Ishikawa (cell line): ENCODE data around the gene SCN9A.

Source experiments
- CEBPB ChIP-seq: IDR thresholded peaks from 2 replicates; pipeline ENCODE4 v1.6.1; 2012
- CREB1 ChIP-seq: IDR thresholded peaks from 2 replicates; pipeline ENCODE4 v1.6.1; 2012; ENCODE audit warnings: low read depth
- EP300 ChIP-seq: IDR thresholded peaks from 2 replicates; pipeline ENCODE4 v1.6.1; 2012; ENCODE audit warnings: borderline replicate concordance
- MAX ChIP-seq: IDR thresholded peaks from 2 replicates; pipeline ENCODE4 v1.6.1; 2012
- RAD21 ChIP-seq: IDR thresholded peaks from 2 replicates; pipeline ENCODE4 v1.6.1; 2012; ENCODE audit warnings: low read depth
- YY1 ChIP-seq: IDR thresholded peaks from 2 replicates; pipeline ENCODE4 v1.6.1; 2012; ENCODE audit warnings: low read depth
- ZBTB7A ChIP-seq: IDR thresholded peaks from 2 replicates; pipeline ENCODE4 v1.6.1; 2012; ENCODE audit warnings: low read depth
- TF ChIP-seq, protein P1 (sequence below): IDR thresholded peaks from 2 replicates; pipeline ENCODE4 v1.6.1; 2012

DNA sequence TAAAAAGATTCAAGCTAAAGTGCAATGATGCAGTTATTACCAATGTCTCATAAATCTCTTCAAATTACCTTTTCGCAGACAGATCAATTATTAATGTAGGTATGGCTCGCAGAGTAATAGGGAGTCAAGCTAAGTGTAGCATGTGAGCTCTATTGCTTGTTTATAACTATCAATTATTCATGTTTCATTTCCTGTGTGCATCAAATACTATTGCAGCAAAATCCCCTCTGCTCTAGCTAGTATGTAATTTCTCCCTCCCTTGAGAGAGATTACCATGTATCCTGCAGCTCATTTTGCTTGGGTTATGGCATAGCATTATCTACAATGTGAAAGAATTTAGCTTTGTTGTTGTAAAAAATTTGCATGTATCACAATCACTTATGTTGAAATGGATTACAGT lies 182.3 kb downstream of the SCN9A start:
- TF ChIP-seq EP300 (no peak), RAD21 (no peak), CREB1 (no peak), MAX (no peak), YY1 (no peak), ZBTB7A (no peak), CEBPB (no peak)
- TF ChIP-seq, protein P1, sequence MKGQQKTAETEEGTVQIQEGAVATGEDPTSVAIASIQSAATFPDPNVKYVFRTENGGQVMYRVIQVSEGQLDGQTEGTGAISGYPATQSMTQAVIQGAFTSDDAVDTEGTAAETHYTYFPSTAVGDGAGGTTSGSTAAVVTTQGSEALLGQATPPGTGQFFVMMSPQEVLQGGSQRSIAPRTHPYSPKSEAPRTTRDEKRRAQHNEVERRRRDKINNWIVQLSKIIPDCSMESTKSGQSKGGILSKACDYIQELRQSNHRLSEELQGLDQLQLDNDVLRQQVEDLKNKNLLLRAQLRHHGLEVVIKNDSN, result no peak
